Measurements from ENCODE around the gene ZCCHC14.

DNA sequence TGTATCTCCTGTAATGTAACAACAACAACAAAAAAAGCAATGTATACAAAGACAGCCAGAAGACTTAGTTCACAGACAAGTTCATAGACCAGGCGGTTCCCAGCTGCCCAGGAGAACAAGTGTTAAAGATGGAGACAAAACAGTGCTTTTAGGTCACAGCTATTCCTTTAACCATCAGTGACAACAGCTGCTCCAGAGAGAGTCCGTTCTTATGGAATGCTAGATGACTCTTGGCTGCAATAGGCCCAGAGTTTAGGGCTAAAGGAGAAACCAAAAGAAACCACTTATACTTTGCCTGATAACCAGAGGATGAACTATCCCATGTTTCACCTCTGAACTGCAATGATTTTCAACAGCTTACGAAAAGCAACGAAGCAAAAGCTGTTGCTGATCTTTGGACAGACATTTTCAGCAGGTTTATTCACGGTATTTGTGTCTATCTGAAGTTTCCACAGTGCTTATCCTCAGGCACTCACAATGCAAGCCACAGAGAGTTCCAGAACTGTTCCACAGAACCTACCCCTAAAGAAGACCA is 6.0 kb downstream of the ZCCHC14 start:
- TF ChIP-seq TBP (IDR thresholded peaks at IDR 0.05; ENCODE audit: low read depth, low read length) (no peak), CEBPB (IDR thresholded peaks at IDR 0.05; ENCODE audit: low read depth, low read length) (no peak), EZH2 (IDR thresholded peaks at IDR 0.05; ENCODE audit: low read depth, low read length, severe bottlenecking) (no peak), SRF (IDR thresholded peaks at IDR 0.05; ENCODE audit: low read depth, low read length) (no peak), JUND (IDR thresholded peaks at IDR 0.05; ENCODE audit: low read length) (no peak), EP300 (IDR thresholded peaks at IDR 0.05; ENCODE audit: borderline replicate concordance in 1 of 2, low read depth in 2 of 2, low read length in 2 of 2) (no peak), SP2 (IDR thresholded peaks at IDR 0.05; ENCODE audit: low read length) (no peak), TAF1 (IDR thresholded peaks at IDR 0.05; ENCODE audit: low read depth, low read length) (no peak), TCF12 (IDR thresholded peaks at IDR 0.05; ENCODE audit: low read depth, low read length) (no peak), RFX5 (IDR thresholded peaks at IDR 0.05; ENCODE audit: borderline replicate concordance, low read depth, low read length) (no peak), HDAC2 (IDR thresholded peaks at IDR 0.05; ENCODE audit: borderline replicate concordance in 1 of 2, low read depth in 2 of 2, low read length in 2 of 2) (no peak), CREB1 (IDR thresholded peaks at IDR 0.05) (no peak), POLR2A (IDR thresholded peaks at IDR 0.05; ENCODE audit: control extremely low read depth in 1 of 2, low read depth in 2 of 2, low read length in 2 of 2) (no peak)
- TF ChIP-seq, protein P1, sequence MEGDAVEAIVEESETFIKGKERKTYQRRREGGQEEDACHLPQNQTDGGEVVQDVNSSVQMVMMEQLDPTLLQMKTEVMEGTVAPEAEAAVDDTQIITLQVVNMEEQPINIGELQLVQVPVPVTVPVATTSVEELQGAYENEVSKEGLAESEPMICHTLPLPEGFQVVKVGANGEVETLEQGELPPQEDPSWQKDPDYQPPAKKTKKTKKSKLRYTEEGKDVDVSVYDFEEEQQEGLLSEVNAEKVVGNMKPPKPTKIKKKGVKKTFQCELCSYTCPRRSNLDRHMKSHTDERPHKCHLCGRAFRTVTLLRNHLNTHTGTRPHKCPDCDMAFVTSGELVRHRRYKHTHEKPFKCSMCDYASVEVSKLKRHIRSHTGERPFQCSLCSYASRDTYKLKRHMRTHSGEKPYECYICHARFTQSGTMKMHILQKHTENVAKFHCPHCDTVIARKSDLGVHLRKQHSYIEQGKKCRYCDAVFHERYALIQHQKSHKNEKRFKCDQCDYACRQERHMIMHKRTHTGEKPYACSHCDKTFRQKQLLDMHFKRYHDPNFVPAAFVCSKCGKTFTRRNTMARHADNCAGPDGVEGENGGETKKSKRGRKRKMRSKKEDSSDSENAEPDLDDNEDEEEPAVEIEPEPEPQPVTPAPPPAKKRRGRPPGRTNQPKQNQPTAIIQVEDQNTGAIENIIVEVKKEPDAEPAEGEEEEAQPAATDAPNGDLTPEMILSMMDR (IDR thresholded peaks at IDR 0.05; ENCODE audit: control extremely low read depth in 1 of 3, insufficient read depth in 1 of 3, low read depth in 1 of 3, low read length in 3 of 3) = no peak
